ENCODE data around the gene GAS2. TPM values are rescaled to one million over a fixed set of nuclear protein-coding genes. Genes with fewer than 3 reads are reported as not detected.

Gene GAS2
- total and polyA plus RNA-seq, 9 of the 15 experiments (the other 6 are each of a cell fraction or from before 2014, with no cell fraction given) = 0.77 to 1.9 (median 1.1) TPM

GRCh38 chr11:22634897-22635629, 31.3 kb upstream of the GAS2 start:
- no peaks in the 10 kb centered on the region for H3K9me1 ChIP-seq (ENCODE audit: control insufficient read depth, insufficient read depth, low read length)
- peak; percentile 62 for TF ChIP-seq NFIC (IDR thresholded peaks at IDR 0.05)
- no peak for TF ChIP-seq ZNF316 (IDR thresholded peaks at IDR 0.05)
- ChIA-PET POLR2A (interaction anchor here (0.6 kb wide), 1 partner anchor 161 kb away, joined by 3 read pairs; no protein-coding TSS in a partner anchor), CTCF (ENCODE audit: low intra/inter-chr PET ratio) (no interaction called here)
- no peak overlapping the region for H3K9ac ChIP-seq (ENCODE audit: insufficient read depth in 1 of 2, low read depth in 2 of 2, low read length in 2 of 2)
- in situ Hi-C loops (cut with MboI) (no loop called here), intact Hi-C loops (cut with micrococcal nuclease) (no loop called here)
- FAIRE-seq (no peak), DNase-seq (ENCODE audit: extremely low read depth in 1 of 4, low spot score in 3 of 4) (peak in 1 of 4 experiments; percentile 9), ATAC-seq (peak; percentile 40)
- no peak overlapping the region for H3K27ac ChIP-seq (ENCODE audit: extremely low read depth, low read depth, low read length)
- no peaks in the 10 kb centered on the region for H3K27me3 ChIP-seq (ENCODE audit: control insufficient read depth in 2 of 2, insufficient read depth in 2 of 2, low read length in 2 of 2)
- H2AFZ ChIP-seq (ENCODE audit: low read depth, low read length) = no peak overlapping the region
- WGBS (ENCODE audit: insufficient coverage, low coverage, missing lambda C conversion rate) = 34% methylated on average over 3 of the region's 3 CpGs
- H3K4me3 ChIP-seq = no peak overlapping the region
- H3K4me1 ChIP-seq (replicated peaks in 1 of 2; ENCODE audit: control insufficient read depth in 2 of 2, insufficient read depth in 2 of 2, low read length in 2 of 2) = no peaks in the 10 kb centered on the region
- no peaks in the 10 kb centered on the region for H3K79me2 ChIP-seq (ENCODE audit: control insufficient read depth, insufficient read depth, low read length)
- no peaks in the 10 kb centered on the region for H3K36me3 ChIP-seq (ENCODE audit: control insufficient read depth, insufficient read depth, low read length)
- no peak overlapping the region for H3K4me2 ChIP-seq (ENCODE audit: insufficient read depth, low read length)
- H4K20me1 ChIP-seq (replicated peaks; ENCODE audit: control insufficient read depth, insufficient read depth, low read length) = no peaks in the 10 kb centered on the region
- no peaks in the 10 kb centered on the region for H3K9me3 ChIP-seq (replicated peaks; ENCODE audit: control insufficient read depth, insufficient read depth, low read depth, low read length)
- no TSS peak for BruUV-seq (replicated peaks)

- no TSS peak for BruUV-seq (replicated peaks)
- no peaks in the 10 kb centered on the region for H4K20me1 ChIP-seq (replicated peaks; ENCODE audit: control insufficient read depth, insufficient read depth, low read length)
- DNase-seq (ENCODE audit: extremely low read depth in 1 of 4, low spot score in 3 of 4) (no peak), ATAC-seq (peak; percentile 31), FAIRE-seq (no peak)
- no peaks in the 10 kb centered on the region for H3K4me1 ChIP-seq (replicated peaks in 1 of 2; ENCODE audit: control insufficient read depth in 2 of 2, insufficient read depth in 2 of 2, low read length in 2 of 2)
- no peaks in the 10 kb centered on the region for H3K79me2 ChIP-seq (ENCODE audit: control insufficient read depth, insufficient read depth, low read length)
- 31% methylated on average over 1 of the region's 1 CpG for WGBS (ENCODE audit: insufficient coverage, low coverage, missing lambda C conversion rate)
- intact Hi-C loops (cut with micrococcal nuclease) (no loop called here), in situ Hi-C loops (cut with MboI) (no loop called here)
- H3K9me1 ChIP-seq (ENCODE audit: control insufficient read depth, insufficient read depth, low read length) = no peaks in the 10 kb centered on the region
- H3K36me3 ChIP-seq (ENCODE audit: control insufficient read depth, insufficient read depth, low read length) = no peaks in the 10 kb centered on the region
- no peak overlapping the region for H3K4me3 ChIP-seq
- no peak overlapping the region for H2AFZ ChIP-seq (ENCODE audit: low read depth, low read length)
- POLR2A ChIA-PET = interaction anchor here (0.6 kb wide), 1 partner anchor 161 kb away, joined by 3 read pairs; no protein-coding TSS in a partner anchor
- H3K27me3 ChIP-seq (ENCODE audit: control insufficient read depth in 2 of 2, insufficient read depth in 2 of 2, low read length in 2 of 2) = no peaks in the 10 kb centered on the region
- CTCF ChIA-PET (ENCODE audit: low intra/inter-chr PET ratio) = no interaction called here
- H3K4me2 ChIP-seq (ENCODE audit: insufficient read depth, low read length) = no peak overlapping the region
- no peak overlapping the region for H3K27ac ChIP-seq (ENCODE audit: extremely low read depth, low read depth, low read length)
- H3K9me3 ChIP-seq (replicated peaks; ENCODE audit: control insufficient read depth, insufficient read depth, low read depth, low read length) = no peaks in the 10 kb centered on the region
- H3K9ac ChIP-seq (ENCODE audit: insufficient read depth in 1 of 2, low read depth in 2 of 2, low read length in 2 of 2) = no peak overlapping the region
- TF ChIP-seq RBM14 (IDR thresholded peaks at IDR 0.05; ENCODE audit: borderline replicate concordance, insufficient read depth, low read depth, low read length) = no peak
- TF ChIP-seq ZNF224 (CRISPR knock-in tag; IDR thresholded peaks at IDR 0.05) = no peak
- no peak for TF ChIP-seq SMAD2 (IDR thresholded peaks at IDR 0.05; ENCODE audit: low read depth, low read length)
- no peak for TF ChIP-seq ETS1 (conservative IDR thresholded peaks at IDR 0.05; ENCODE audit: control insufficient read depth, low read depth, low read length)
- TF ChIP-seq BRD9 (IDR thresholded peaks at IDR 0.05; ENCODE audit: low read depth, partially characterized antibody) = no peak
- TF ChIP-seq DNMT1 (IDR thresholded peaks at IDR 0.05) = no peak
- no peak for TF ChIP-seq CHD1 (IDR thresholded peaks at IDR 0.05; ENCODE audit: low read length)
- TF ChIP-seq MCM3 (IDR thresholded peaks at IDR 0.05) = no peak
- TF ChIP-seq NR2C1 (IDR thresholded peaks at IDR 0.05) = no peak
- no peak for TF ChIP-seq NR2C1 (tag; IDR thresholded peaks at IDR 0.05)
- no peak for TF ChIP-seq ATF7 (IDR thresholded peaks at IDR 0.05)
- no peak for TF ChIP-seq GATA2 (CRISPR knock-in tag; IDR thresholded peaks at IDR 0.05)
- TF ChIP-seq ATF1 (CRISPR knock-in tag; IDR thresholded peaks at IDR 0.05) = no peak
- TF ChIP-seq ATF1 (tag; IDR thresholded peaks at IDR 0.05) = no peak
- TF ChIP-seq ZC3H11A (IDR thresholded peaks at IDR 0.05; ENCODE audit: low read depth, low read length) = no peak
- TF ChIP-seq ZNF146 (CRISPR knock-in tag; IDR thresholded peaks at IDR 0.05; ENCODE audit: unreplicated experiment) = no peak
- TF ChIP-seq ZNF3 (CRISPR knock-in tag; IDR thresholded peaks at IDR 0.05) = no peak
- TF ChIP-seq SMARCA4 (IDR thresholded peaks at IDR 0.05) = no peak
These were observed 30.7 kb upstream of the GAS2 start for GRCh38 chr11:22635689-22636088.

All from K562 (cell line).